GM15510 (cell line): ENCODE measurements around the gene SOCS2.

Experiments
- POLR2A ChIP-seq: IDR thresholded peaks from 3 replicates; pipeline ENCODE4 v1.6.1; 2011; ENCODE audit warnings: borderline replicate concordance; ENCODE audit not compliant: insufficient read length; ENCODE audit errors: extremely low read depth

The SOCS2 gene

GRCh38 chr12:93603762-93604161 lies 31.3 kb downstream of the SOCS2 start:
- TF ChIP-seq POLR2A: no peak

DNA sequence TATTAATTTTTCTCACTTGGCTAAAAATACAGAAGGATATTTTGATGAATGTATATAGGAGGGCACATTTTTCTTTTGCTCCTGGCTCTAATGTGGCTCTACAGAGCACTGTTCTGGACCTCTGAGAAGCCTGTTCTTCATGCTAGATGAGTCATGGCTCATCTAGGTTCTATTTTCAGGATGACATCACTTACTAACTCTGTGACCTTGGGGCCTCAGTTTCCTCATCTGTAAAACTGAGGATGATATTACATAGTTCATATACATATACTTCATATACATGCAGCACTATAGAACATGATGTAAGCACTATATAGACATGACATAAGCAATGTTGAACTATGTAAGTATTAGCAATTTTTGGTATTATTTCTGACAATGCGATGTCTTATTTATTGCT lies 35.8 kb downstream of the SOCS2 start:
- no peak for TF ChIP-seq POLR2A

GRCh38 chr12:93609281-93610192 lies 37.1 kb downstream of the SOCS2 start:
- TF ChIP-seq POLR2A: no peak

- no peak for TF ChIP-seq POLR2A
These were observed 40.3 kb downstream of the SOCS2 start for GRCh38 chr12:93612776-93613175.

DNA sequence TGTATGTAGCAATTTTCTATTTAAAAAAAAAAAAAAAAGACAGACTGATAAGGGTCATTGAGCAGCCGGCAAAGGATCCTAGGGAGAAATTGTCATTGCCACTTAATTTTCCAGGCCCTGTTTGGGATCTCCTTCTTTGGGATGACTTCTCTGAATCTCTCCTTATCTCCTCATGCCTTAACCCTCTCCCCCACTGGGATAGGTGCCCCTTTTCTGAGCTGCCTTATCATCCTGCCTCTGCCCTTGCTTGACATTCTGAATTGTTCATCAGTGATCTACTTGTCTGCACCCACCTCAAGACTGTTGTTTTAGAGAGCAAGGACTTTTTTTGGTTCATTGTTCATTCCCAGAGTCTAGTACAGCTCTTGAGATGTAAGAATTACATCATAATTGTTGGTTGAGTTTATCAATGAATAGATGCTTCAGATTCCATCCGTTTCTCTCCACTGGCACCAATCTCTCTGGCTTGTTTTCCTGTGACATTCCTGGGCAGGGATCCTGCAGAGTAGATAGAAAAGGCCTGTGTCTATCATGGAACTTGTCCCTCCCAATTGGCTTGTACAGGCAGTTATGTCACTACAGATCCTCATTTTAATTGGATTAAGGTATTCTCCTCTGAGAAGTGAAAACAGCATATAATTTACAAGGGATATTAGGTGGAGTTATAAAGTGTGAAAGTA lies 42.6 kb downstream of the SOCS2 start:
- TF ChIP-seq POLR2A: no peak

- TF ChIP-seq POLR2A: no peak
These were observed 44.2 kb downstream of the SOCS2 start for GRCh38 chr12:93616584-93617101.

GRCh38 chr12:93618891-93619410 lies 46.5 kb downstream of the SOCS2 start:
- no peak for TF ChIP-seq POLR2A

GRCh38 chr12:93621986-93622385 lies 49.5 kb downstream of the SOCS2 start:
- TF ChIP-seq POLR2A: no peak

- TF ChIP-seq POLR2A: no peak
These were observed 50.0 kb downstream of the SOCS2 start for GRCh38 chr12:93622485-93622884.

- no peak for TF ChIP-seq POLR2A
These were observed 52.3 kb downstream of the SOCS2 start for GRCh38 chr12:93624595-93625294.

GRCh38 chr12:93626160-93626559 lies 53.7 kb downstream of the SOCS2 start:
- no peak for TF ChIP-seq POLR2A
